Vagina (tissue), 2 donors: ENCODE measurements around the gene KCNJ4.

Experiments used
- CTCF ChIP-seq, 3 experiments: fragments of 450-650 bp in 2 of 3; fragments of 200-600 bp in 1 of 3; sonication (generic) in 1 of 3; IDR thresholded peaks; one replicate each; pipeline ENCODE4 v1.5.1; 2017 to 2019; ENCODE audit warnings: antibody characterized with exemption in 3 of 3, mild to moderate bottlenecking in 2 of 3, moderate library complexity in 2 of 3
- POLR2AphosphoS5 ChIP-seq, 2 donors: sonication (generic); formaldehyde crosslinking; IDR thresholded peaks; one replicate each; pipeline ENCODE4 v1.9.0; 2017; ENCODE audit warnings: antibody characterized with exemption in 2 of 2, mild to moderate bottlenecking in 2 of 2, low read depth in 1 of 2; ENCODE audit not compliant: insufficient read depth in 1 of 2

- TF ChIP-seq POLR2AphosphoS5 (IDR thresholded peaks at IDR 0.05; ENCODE audit: insufficient read depth in 1 of 2, low read depth in 1 of 2) (no peak), CTCF (IDR thresholded peaks at IDR 0.05) (no peak)
Observed at GRCh38 chr22:38406617-38407016, 48.4 kb downstream of the KCNJ4 start.
